CD4-positive, alpha-beta T cell treated with Interferon gamma for 1 hour (primary cell): ENCODE measurements around the gene ATP11A.

ENCODE experiments used
- DNase-seq: peaks from one replicate; pipeline ENCODE4 v3.0.0-alpha.2; 2020

The ATP11A gene

DNA sequence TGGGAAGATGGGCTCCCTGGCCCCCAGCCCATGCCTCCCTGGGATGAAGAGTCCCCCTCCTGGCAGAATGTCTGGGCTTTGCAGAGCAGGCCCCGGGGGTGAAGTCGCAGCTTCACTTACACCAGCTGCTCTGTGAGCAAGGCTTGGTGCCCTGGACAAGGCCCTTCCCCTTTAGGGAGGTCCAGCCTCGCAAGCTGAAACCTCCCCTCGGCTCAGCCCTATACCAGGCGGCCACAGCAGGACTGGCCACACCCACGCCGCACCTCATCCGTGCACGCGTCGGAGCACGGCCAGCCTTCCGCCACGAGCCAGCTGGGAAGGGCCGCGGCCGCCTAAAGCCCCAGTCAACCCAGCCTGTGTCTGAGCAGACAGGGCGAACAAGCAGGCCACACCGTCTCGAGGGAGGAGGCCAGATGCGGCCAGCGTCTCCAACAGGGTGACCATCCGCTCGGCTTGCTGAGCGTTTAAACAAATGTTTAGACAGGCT is 196.0 kb downstream of the ATP11A start:
- DNase-seq = no peak

DNA sequence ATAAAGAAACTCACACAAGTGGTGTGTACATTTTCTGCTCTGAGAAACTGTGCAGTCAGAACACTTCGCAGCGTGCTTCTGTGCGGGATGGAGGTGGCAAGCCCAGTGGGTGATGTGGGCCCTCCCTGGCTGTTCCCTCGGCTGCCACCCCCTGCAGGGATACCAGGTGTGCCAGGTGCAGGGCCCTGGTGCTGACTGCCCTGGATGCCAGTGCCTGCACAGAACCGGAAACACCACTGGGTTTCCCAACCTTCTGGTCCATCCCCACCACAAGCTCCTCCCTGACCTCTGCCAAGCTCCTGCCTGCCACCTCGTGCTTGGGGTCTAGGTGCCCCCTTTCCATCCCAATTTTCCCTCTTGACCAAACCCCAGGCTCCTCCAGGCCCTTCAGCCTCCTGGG is 197.3 kb downstream of the ATP11A start:
- no peak for DNase-seq

DNA sequence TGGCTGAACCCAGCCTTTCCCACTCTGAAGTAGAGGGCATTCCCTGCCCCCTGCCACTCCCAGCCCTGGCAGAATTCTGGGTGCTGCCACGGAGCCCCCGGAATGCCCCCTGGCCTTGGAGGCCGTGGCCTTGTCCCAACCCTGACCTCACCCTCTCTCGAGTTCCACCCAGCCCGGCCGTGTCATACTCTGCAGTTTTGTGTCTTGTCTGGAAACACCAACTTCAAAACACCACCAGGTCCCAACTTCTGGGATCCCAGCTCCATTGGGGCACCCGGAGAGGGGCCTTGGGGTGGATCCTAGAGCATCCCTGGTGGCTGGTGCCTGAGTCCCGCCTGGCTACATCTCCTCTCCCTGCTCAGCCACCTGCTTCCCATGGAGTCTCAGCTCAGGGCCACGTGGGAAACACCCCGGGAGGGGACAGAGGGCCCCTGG is 197.7 kb downstream of the ATP11A start:
- DNase-seq = no peak

DNA sequence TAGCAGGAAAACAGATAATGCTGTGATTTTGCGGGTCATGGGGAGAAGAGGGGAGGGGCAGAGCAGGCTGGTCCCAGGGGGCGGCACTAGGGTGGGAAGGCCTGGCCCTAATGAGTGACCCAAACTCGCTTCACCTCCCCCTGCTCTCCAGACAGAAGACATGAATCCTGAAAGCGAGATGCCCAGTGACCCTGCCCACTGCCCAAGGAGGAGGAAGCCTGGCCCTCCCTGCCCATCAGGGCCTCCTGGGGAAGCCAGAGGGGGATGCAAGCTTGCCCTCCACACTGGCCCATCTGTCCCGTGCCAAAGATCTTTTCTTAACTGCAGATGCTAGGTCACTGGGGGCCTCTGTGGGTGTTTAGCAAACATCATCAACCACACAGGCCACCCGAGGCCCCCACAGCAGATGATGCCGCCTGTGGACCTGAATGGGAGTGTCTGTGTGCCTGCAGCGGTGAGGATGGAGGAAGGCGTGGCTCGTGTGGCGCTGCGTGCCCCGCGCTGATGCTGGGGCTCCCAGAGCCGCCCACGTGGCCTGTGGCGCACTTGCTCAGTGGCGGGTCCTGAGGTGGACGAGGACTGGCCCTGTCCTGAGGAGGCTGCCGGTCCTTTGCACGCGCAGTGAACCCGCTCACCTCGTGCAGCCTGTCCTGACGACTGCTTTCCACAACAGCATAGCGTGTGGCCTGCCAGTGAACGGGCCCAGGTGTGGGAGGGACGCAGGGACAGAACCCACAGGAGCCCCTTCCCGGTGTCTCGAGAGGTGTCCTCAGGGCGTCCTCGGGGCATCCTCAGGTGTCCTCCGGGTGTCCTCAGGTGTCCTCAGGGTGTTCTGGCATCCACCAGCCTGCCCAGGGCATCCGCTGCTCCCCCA is 198.6 kb downstream of the ATP11A start:
- DNase-seq = no peak

DNA sequence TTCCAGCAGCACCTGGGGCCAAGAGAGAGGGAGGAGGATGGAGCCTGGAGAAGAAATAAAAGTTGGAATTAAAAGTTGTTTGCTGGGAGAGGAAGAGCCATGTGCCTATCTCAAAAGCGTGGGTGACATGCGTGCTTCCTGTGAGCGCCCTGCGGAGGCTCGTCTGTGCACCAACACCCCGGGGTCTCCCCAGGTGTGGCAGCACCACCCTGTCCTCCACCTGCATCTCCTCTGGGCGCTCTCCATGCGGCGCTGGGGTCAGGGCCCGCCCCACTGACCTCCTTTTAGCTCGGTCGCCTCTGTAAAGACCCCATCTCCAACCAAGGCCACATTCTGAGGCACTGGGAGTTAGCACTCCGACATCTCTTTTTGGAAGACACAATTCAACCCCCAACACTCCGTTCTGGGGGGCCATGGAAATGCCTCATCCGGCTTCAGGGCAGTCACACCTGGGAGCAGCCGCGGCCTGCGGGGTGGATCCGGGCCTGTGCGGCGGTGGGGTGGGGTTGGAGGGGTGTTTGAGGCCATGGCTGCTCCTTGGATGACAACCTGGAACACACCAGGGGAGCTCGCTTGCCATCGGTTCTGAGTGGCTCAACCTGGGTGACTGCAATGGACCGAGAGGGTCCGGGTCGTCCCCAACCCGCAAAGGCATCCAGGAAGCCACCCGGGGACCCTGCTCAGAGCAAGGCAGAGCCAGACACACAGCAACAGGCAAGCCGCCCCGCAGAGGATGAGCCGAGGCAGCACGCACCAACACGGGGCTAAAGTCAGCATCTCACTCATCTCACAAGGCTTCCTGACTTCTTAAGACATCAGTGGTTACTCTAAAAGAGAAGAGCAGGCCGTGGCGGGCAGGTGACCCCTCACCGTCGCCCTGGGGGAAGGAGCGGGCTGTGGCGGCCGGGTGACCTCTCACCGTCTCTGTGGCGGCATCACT is 199.8 kb downstream of the ATP11A start:
- DNase-seq = no peak

DNA sequence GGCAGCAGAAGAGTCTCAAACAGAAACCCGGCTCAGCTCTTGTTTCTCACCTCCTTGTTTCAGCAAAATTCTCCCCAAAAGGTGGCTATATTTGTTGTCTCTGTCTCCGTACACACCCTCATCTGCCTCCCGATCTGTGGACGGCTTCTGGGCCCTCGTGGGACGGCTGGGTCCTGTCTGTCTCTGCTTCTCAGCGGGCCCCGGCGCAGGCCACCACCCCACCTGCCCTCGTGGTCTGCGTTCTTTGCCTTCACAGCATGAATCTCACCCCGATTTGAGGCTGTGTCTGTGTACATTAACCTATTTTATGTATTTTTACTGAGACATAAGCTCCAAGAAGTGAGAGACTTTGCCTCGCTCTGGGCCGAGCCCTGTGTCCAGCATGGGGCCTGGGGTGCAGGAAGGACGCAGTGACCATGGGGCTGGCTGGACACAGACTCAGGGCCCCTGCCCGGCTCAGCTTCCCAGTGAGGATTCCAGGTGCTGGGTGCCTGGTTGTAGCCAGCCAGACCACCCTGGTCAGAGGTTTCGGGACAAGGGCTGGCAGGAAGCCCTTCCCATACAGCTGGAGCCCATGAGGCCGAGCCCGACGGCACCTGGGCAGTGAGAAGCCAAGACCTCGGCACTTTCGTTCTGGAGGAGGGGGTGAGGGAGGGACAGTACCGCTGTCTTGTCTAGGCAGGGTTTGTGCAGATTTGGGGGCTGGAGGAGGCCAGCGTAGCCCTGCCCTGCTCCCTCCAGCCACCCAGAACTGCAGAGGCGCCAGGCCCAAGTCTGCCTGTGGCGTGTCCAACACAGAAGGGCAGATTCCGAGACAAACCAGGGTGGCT is 200.7 kb downstream of the ATP11A start:
- no peak for DNase-seq

DNA sequence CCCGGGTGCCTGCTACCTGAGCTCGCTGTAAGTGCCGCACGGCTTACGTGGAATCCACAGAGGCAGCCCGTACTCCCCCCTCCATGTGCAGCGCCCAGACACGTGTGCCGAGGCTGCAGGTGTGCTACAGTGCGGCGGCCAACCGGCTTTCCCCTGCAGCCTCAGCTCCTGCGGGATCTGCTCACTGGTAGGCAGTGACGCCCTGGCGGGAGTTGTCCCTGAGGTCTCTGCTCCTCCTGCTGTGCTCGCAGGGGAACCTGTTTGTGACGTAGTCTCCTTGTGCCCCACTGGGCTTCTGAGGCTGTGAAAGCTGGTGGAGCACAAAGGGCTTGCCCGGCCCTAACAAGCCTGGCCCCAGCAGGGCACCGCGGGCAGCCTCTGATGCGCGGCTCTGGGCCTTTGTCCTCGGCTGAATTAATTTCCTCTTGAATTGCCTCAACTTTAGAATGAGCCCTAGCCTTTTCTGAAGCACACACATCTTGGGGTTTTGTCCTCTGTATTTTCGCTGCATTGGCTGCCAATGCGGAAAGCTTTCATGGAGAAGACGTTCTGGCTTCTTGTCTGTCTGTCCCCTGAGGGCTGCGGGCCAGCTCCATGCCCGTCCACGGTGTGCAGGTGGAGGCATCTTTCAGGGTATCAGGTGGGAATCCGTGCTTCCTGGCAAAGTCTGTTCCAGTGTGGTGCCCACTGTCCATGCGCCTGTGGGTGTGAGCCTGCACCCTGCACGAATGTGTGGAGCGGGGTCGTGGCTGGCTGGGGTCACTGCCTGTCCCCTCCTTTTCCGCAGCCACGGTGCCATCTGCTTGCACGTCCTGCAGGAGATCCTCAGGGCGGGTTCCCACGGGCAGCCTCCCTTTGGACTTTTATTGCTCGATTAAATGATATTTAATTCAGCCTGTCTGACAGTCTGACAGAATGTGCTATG is 201.9 kb downstream of the ATP11A start:
- DNase-seq = no peak

DNA sequence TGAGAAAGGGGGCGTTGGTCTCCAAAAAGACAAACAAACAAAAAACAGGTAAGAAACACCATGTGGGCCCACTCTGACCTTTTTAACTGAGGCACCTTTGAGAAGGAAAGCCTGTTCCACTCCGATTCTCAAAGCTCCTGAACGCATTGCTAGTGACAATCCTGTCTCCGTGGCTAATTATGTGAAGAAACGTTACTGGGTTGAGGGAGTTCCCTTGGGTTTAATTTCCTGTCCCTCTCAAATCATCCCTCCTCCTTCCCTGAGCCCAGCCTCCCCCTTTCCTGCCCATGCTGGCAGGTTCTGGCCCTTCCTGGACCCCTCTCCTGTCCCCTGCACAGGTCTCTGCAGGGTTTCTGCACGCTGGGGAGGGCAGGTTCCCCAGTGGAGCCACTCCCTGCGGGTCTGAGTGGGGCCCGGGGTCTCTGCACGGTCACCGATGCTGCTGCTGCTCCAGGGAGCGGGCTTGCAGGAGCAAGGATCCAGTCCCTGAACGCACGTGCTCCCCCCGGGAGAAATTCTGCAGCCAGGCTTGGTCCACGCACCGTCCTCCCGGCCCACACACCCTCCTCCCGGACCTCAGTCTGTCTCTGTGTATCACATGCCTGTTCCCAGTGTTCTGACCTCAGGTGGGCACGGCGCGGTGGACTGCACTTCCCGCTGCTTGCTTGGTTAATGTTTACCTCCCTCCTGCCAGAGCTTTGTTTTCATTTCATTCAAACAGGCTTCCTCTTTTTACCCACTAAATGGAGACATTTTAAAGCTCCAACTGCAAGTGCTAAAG is 202.8 kb downstream of the ATP11A start:
- DNase-seq = no peak

DNA sequence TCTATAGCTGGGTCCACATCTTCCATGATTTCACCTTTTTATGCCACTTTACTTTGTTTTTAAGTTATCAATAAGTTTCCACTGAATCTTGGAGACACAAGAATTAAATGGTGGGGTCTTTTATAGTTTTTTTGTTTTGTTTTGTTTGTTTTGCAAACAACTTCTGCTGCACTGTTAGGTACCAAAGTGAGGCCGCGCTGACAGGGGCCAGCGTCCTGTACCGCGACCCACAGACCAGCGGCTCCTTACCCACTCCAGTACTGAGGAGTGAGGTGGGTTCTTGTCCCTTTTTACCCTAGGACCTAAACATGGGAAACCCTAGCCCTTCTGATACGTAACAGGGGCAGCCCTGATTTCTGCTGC is 203.3 kb downstream of the ATP11A start:
- no peak for DNase-seq

DNA sequence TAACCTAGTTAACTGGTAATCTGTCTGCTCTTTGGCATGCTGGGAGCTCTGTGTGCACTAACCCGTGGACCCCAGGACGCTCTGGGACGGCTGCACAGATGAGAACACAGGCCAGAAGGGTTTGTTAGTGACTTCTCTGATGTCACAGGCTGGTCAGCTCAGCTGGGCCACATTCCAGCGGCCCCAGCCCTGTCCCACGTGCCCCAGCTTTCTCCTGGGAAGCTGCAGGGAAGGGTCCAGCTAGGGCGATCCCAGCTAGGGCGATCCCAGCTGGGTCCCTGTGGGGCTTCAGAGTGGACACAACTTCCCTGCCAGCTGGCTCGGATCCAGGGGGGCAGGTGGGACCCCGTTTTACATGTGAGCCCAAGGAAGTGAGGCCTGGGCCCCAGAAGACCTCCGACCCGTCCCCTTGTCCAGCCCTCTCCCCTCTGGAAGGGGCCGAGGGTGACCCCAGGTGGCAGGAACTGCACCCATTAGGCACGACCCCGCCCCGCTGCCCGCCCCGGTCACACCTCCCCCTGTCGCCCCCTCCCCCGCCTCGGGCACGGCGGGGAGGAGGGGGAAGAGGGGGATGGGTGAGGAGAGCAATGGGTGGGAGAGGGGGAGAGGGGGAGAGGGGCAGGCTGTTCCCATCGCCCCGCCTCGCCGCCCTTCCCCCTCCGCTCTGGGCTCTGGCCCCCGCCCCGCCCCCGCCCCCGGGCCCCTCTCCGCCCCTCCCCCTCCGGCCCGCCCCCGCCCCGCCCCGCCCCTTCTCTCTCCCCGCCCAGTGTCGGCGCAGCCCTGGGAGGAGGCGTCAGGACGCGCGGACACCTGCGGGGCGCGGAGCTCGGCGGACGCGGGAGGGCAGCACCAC is 204.0 kb downstream of the ATP11A start:
- DNase-seq = peak; percentile 33

DNA sequence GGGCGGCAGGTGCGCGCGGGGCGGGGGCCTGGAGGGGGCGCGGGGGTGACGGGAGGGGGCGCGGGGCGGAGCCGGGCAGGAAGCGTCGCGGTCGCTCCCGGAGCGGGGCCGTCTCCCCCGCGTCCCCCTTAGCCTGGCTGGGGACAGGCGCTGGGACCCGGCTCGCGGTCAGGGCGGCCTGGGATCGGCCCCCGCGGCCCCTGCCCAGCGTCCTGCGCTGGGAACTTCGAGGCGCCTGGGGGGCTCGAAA is 204.5 kb downstream of the ATP11A start:
- no peak for DNase-seq

DNA sequence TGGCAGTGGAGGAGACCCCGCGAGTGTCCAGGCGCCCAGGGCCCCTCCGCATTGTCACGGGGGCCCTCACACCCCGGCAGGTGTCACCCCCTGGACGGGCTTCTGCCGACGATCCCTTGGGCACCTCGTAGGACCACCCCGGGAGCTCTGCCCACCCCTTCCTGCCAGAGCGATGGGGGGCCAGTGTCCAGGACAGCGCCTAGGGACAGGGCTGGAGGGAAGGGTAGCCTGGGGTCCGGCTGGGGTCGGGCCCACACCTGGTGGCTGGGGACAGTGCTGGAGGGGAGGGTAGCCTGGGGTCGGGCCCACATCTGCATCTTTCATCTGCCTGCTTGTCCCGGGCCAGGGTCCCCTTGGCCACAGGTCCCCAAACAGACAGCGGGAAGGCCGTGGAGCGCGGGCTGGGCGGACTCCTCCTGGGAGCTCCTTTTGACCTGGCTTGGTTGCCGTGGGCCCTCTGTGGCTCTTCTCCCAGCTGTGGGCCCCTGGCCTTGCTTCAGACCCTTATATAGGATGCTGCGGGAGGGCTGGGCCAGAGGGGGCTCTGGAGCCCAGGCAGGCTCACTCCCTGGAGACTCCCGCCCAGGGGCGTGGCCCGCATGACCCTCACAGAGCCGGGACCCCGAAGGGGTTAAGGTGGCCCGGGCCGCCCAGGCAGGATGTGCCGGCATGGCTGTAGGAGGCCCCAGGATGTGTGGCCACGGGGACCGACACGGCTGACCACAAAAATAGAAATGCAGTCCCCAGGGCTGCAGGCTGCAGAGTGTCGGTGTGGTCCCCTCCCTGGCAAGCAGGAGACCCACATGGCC is 205.0 kb downstream of the ATP11A start:
- no peak for DNase-seq

DNA sequence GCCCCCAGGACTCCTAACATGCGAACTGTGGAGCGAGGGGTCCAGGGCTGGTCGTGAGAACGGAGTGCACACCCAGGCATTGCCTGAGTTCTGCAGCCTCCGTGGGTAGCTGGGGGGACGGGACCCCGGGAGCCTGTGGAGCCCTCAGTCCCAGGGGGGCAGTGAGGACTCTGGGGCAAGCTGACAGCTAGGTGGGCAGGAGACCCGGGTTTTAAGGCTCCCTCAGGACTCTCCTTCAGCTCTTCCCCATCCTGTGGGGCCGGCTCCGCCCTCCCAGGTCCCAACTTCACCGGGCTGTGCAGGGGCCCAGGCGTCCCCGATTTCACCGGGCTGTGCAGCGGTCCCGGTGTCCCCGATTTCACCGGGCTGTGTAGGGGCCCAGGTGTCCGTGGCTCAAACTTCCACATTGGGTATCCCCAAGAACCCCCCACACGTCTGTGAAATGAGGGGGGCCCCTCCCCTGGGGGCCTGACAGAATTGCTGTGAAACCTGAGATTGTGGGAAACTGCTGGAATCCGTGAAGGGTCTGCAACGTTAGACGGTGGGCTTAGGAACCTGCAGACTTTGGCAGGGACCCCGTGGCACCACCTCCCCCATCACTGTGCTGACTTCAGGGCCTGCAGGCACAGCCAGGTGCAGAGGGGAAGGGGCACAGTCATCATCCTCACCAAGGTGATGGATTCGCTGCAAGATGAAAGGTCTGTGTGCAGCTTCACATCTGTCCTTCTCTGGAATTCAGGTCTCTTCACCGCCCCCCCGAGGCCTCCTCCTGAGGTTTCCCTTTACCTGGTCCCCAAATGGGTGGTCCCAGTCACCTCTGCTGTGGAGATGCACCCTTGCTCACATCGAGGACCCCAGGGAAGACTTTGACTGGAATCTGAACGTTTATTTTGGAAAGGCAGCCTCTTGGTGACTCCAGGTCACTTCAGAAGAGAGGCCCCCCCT is 206.0 kb downstream of the ATP11A start:
- DNase-seq = no peak

DNA sequence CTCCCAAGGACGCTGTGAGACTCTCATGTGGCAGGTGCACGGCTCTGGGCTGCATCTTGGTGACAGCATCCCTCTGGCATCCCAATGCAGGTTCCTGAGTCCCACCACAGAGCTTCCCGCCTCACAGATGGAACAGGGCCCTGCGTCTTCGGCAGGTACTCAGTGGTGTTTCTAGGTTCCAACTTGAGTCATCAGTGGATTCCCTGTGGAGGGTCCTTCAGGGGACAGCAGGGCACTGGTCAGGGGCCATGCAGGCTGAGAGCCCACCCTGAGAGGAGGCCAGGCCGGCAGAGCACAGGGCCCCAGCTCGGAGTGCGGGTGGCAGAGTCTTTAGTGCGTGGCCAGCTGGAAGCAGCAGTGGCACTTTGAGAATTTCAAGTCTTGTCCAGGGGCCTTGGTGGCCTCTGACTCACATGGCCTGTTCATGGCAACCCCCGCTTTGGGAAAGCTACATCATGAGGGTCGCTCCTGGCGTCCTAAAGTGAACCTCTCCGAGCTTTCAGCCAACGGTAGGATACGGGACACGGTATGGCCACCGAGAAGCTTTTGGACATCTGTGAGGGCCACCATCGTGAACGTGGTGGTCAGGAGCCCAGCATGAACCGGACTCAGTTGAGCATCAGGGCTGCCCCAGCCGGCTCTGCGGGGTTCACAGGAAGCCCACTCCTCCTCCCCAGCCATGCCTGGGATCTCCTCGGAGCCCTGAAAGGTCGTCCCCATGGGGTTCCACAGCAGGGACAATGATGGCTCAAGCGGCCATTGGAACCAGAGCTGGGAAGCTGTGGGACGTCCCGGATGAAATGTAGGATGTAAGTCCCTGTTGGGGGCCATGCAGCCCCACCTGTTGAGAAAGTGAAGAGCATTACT is 207.1 kb downstream of the ATP11A start:
- no peak for DNase-seq

DNA sequence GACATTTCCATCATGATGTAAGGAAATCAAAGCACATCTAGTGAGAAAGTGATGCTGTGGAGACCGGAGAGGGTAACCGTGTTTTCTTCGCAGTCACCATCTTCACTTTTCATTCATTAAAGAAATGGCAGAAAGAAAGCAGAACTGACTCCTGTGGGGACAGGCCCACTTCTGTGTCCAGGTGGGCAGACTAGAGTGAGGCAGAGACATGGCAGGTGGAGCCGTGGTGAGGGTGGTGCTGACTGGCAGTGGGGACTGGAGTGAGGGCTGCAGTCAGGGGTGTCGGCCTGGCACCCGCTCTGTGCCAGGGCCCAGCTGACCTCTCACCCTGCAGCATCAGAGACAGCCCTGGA is 207.7 kb downstream of the ATP11A start:
- DNase-seq = no peak

DNA sequence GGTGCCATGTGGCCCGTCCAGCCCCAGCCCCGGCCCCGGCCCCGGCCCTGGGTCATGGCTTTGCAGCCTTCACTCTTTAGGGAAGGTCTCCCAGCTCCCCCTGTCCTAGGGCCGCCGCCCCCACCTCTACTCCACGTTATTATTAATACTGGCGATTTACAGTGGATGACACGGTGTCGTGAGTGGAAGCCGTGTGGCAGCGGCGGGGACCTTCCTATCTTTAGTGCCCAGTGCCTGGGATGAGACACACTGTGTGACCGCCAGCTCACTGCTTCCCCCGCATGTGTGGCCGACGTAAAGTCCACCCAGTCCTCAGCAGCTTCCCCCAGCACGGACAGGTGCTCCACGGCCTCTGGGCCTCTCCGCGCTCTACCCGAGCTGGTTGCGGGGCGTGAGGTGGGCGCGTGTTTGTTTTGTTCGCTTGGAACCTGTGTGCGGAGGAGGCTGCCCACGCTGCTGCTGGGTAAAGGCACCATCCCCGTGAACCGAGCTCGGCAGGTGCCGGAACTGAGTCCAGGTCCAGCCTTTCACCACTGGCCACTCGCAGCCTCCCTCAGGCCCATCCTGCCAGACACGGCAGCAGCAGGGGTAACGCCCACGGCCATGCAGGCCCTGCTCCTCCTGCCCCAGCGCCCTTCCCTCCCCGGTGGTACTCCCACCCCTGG is 208.2 kb downstream of the ATP11A start:
- DNase-seq = no peak
